Motor neuron (in vitro differentiated cells): ENCODE measurements around the gene GCK. TPM values are rescaled to one million over a fixed set of nuclear protein-coding genes. Genes with fewer than 3 reads are reported as not detected.

Source experiments
- ATAC-seq, 8 experiments: fragments of 200-7000 bp; cut with Tn5 transposase; replicated peaks in 6 of 8; 2 replicates each; pipeline ENCODE4 v1.8.0; 2021; ENCODE audit warnings: mild to moderate bottlenecking in 8 of 8, moderate library complexity in 8 of 8
- H3K27ac ChIP-seq, 2 donors: fragments of 250-450 bp; sonication (Bioruptor Pico); 2 replicates each; pipeline ENCODE4 v1.9.0; 2021; ENCODE audit warnings: antibody characterized with exemption in 2 of 2, mild to moderate bottlenecking in 2 of 2, moderate library complexity in 1 of 2
- H3K4me1 ChIP-seq, 2 donors: fragments of 250-450 bp; sonication (Bioruptor Pico); replicated peaks in 1 of 2; 2 replicates each; pipeline ENCODE4 v1.6.1; 2021; ENCODE audit warnings: antibody characterized with exemption in 2 of 2, mild to moderate bottlenecking in 2 of 2, moderate library complexity in 1 of 2
- H3K4me3 ChIP-seq, 5 donors: fragments of 250-450 bp; sonication (Bioruptor Pico); 2 replicates each; pipeline ENCODE4 v1.9.0; 2021; ENCODE audit warnings: antibody characterized with exemption in 5 of 5, mild to moderate bottlenecking in 5 of 5, moderate library complexity in 4 of 5
- WGBS, 10 experiments: fragments of 450-650 bp; shearing (Covaris generic); methylation state at CpG; one replicate each; pipeline ENCODE4 v1.0.0; 2022; 5-methylcytosine and 5-hydroxymethylcytosine counted together
- in situ Hi-C, 9 experiments: fragments of 400-800 bp; cut with MboI; loops; one replicate each; pipeline ENCODE4 v1.15.0; 2021; ENCODE audit warnings: low sequenced_read_pairs in 9 of 9, low pct_unique_long_range_greater_than_20kb in 2 of 9; ENCODE audit not compliant: unreplicated experiment in 9 of 9
- total RNA-seq, 8 experiments: library from RNA; unstranded; fragments of 300-600 nt; gene quantifications; 2 replicates each; pipeline versions ENCODE4 v1.2.3 to v1.2.4, GENCODE V29; 2022

GCK gene
- total RNA-seq: 1 to 10 TPM in 6 of 8 experiments, under 1 TPM in 2; 0.31 to 5.1 (median 2.5) TPM

DNA sequence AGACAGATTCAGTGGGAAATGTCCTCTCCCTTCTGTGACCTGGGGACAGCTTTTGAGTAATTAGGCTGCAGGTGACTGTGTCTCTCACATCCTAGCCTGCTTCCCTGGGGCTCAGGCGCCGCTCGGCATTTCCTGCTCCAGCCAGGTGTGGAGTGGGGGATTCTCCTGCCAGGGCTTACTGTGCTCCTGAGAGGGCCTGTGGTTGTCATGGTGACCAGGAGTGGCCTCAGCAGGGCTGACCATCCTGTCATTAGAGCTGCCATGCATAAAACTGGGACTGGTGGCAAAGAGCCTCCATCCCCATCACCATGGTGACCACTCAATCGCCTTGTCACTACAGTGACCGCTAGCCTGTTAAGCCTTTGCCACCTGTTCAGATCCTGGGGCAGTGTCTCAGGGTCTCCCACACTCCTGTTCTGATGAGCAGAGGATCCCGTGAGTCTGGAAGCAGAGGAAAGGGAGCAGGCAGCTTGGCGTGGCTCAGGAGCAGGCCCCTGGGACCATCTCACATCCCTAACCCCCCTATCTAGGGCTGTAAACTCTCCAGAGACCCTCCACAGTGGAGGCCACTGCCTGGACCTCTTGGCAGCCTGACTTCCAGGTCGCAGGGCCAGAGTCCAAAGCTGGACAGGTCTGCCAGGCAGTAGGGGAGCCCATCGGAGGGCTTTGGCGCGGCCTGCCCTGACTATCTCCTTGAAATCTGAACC is at the start of gene GCK:
Gene GCK, minus strand, starts transcription at position 154 of the 707 bp plus-strand sequence. CDS start 486 bp downstream, outside the sequence.
- peak in 5 of 8 experiments; percentile 83 to 95 (median 87) for ATAC-seq
- peaks cover 15 to 21% of the 10 kb centered on the region in 2 donors for H3K4me1 ChIP-seq
- peak within 1 kb of the TSS; percentile 18 to 34 for H3K27ac ChIP-seq
- in situ Hi-C loops: no loop called here
- WGBS, 10 experiments: 70 to 100% (median 86%) methylated on average over 1 to 6 of the region's 11 CpGs; no CpG with 5 or more reads in 5 of the 10 experiments
- H3K4me3 ChIP-seq: no peak within 1 kb of the TSS

DNA sequence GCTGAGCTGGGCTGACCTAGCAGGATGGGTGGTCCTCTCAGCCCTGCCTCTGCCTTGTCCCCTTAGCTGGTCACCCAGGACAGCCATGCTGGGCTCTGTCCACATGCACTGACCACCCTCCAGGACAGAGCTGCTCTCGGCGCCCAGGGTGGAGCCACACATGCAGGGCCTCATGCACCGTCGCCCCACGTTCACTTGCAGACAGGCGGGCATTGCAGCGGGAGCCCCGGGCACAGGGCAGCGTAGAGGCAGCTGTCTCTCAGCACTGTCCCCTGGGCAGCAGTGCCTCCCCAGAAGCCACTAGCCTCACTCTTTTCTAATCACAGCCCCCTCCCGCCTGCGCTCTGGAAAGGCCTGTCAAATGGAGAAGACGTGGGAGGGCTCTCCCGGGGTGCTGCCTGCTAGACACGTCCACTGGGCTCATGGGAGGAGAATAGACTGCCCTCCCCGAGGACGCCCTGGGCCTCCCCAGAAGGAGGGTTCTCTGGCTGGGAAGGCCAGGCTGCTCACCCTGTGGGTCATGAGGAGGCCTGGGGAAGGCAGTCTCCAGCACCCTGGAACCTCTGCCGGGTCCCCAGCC is 49.0 kb upstream of the GCK start:
- ATAC-seq: peak in 3 of 8 experiments; percentile 11 to 51 (median 50)
- H3K27ac ChIP-seq: no peak overlapping the region
- no peak overlapping the region for H3K4me3 ChIP-seq
- in situ Hi-C loops: loop anchor here in 2 of 9 experiments (25.0 kb wide), 2 partner anchors 249 to 324 kb away; partner anchors contain the start of genes NUDCD3 (in 2 of the 2) and DDX56 (in 1 of the 2)
- WGBS, 10 experiments: 71 to 88% (median 80%) methylated on average over 1 to 5 of the region's 17 CpGs; no CpG with 5 or more reads in 7 of the 10 experiments
- H3K4me1 ChIP-seq: peaks cover 2 to 6% of the 10 kb centered on the region in 2 donors

GRCh38 chr7:44237696-44238095 is 48.5 kb upstream of the GCK start:
- ATAC-seq: no peak
- in situ Hi-C loops: loop anchor here in 2 of 9 experiments (25.0 kb wide), 2 partner anchors 250 to 325 kb away; partner anchors contain the start of genes NUDCD3 (in 2 of the 2) and DDX56 (in 1 of the 2)
- Histone ChIP-seq H3K4me3 (no peak overlapping the region), H3K27ac (no peak overlapping the region), H3K4me1 (peaks cover 2 to 6% of the 10 kb centered on the region in 2 donors)
- 60 to 100% (median 80%) methylated on average over 2 to 4 of the region's 10 CpGs; no CpG with 5 or more reads in 7 of the 10 experiments for WGBS, 10 experiments

DNA sequence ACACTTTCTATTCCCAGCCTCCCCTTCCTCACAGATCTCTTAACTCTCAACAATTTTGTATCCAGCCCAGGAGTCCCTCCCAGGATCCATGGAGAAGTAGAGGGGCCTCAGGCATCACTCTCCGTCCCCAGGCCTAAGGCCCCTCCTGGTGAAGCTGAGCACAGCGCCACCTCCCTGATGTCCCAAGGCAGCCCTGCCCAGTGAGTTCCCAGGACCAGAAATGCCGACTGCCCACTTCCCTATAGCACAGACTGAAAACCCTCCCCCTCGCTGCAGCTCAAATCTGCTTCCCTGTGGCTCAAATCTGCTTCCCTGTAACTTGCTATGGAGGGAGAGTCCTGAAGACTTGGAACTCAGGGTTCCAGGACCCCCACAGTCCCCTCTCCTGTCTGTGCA is 47.1 kb upstream of the GCK start:
- peak; percentile 16 to 46 (median 32) for ATAC-seq
- in situ Hi-C loops: loop anchor here in 2 of 9 experiments (25.0 kb wide), 2 partner anchors 251 to 326 kb away; partner anchors contain the start of genes NUDCD3 (in 2 of the 2) and DDX56 (in 1 of the 2)
- peaks cover 2 to 6% of the 10 kb centered on the region in 2 donors for H3K4me1 ChIP-seq
- WGBS, 10 experiments: 57 to 100% (median 80%) methylated on average over 1 to 4 of the region's 4 CpGs; no CpG with 5 or more reads in 6 of the 10 experiments
- no peak overlapping the region for H3K27ac ChIP-seq
- no peak overlapping the region for H3K4me3 ChIP-seq

DNA sequence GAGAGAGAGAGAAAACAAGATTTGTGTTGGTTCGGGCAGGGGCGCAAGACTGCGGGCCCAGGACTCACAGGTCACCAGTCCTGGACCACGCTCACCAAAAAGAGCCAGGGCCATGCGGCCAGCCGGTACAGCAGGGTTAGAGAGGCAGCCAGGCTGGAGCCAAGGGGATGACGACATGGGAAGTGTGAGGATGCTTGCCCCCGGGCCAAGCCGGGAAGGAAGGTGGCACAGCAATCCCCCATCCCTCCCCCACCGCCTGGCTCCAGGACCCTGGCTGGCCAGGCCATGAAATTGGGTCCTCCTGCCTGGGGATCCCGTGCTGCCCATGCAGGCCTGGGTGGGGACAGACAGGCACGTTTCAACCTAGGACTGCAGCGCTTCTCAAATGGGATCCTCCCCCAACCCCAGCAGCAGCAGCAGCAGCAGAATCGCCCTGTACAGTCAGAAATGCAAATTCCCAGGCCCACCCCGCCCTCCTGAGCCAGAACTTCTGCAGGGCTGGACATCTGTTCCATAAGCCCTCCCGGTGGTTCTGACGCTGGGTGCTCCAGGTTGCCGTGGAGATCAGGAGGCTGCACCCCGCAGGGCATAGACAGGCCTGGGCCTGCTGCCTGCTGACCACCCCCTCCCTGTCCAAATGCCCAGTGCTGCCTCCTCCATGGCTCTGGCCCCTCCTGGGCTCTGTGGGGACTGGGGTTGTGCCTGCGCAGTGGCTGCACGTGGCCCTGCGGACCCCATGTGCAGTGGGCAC is 46.5 kb upstream of the GCK start:
- ATAC-seq: peak; percentile 65 to 92 (median 72)
- no peak overlapping the region for H3K27ac ChIP-seq
- WGBS, 10 experiments: 0 to 100% (median 69%) methylated on average over 1 to 7 of the region's 22 CpGs; no CpG with 5 or more reads in 2 of the 10 experiments
- H3K4me1 ChIP-seq: peaks cover 2 to 6% of the 10 kb centered on the region in 2 donors
- H3K4me3 ChIP-seq: no peak overlapping the region
- in situ Hi-C loops: loop anchor here in 2 of 9 experiments (25.0 kb wide), 2 partner anchors 252 to 327 kb away; partner anchors contain the start of genes NUDCD3 (in 2 of the 2) and DDX56 (in 1 of the 2)

DNA sequence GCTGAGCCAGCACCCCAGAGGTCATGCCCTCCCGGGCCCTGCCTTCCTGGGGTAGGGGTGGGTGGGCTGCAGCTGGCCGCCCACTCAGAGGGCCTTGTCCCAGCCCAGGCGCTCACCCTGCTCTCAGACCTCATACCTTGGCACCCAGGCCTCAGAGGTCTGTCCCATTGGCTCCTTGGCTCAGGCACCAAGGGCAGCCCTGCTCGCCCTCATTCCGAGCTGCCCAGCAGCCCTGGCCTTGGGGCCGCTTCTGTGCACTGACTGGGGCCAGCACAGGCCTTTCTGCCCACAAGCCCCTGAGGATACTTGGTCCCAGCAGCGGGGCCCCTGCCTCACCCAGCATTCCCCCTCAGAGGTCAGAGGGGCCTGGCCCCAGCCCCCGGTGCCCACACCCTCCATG is 45.8 kb upstream of the GCK start:
- no peak overlapping the region for H3K27ac ChIP-seq
- no peak for ATAC-seq
- H3K4me1 ChIP-seq: peaks cover 2 to 6% of the 10 kb centered on the region in 2 donors
- WGBS, 10 experiments: 76 to 93% (median 86%) methylated on average over 1 to 7 of the region's 8 CpGs; no CpG with 5 or more reads in 7 of the 10 experiments
- no peak overlapping the region for H3K4me3 ChIP-seq
- in situ Hi-C loops: loop anchor here in 2 of 9 experiments (25.0 kb wide), 2 partner anchors 252 to 327 kb away; partner anchors contain the start of genes NUDCD3 (in 2 of the 2) and DDX56 (in 1 of the 2)

DNA sequence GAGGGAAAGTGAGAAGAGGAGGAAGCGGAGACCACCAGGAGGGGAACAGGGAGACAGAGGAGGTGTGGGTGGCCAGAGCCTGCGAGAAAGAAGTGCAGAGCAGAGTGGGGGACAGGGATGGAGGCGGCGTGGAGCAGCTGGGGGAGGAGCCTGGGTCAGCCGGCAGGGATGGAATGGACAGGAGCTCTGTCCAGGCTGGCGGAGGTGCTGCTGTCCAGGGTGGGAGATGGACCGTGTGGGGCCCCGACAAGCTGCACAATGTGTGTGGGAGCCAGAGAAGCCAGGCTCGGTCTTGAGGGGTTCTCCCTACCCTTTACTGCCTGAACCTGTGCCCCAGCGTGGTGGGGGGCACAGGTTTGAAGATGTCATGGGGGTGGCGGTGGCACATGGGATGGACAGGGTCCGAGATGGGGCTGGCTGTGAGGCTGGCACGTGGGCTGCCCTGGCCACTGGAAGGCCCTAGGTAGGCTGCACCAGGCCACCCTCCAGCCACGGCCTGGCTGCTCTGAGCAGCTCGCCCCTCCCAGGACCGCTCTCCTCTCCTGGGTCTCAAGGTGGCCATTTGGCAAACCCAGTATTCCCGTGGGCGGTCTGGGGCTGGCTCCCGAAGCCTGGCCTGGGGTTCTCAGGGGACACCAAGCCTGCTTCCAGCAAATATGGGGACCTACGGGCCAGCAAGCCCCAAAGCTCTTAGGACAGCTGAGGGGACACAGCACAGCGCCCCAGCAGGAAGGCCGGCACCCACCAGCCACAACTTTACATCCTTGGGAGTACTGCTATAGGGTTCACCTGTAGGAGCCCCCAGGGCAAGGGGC is 43.9 kb upstream of the GCK start:
- H3K27ac ChIP-seq: no peak overlapping the region
- in situ Hi-C loops: loop anchor here in 2 of 9 experiments (25.0 kb wide), 2 partner anchors 254 to 329 kb away; partner anchors contain the start of genes NUDCD3 (in 2 of the 2) and DDX56 (in 1 of the 2)

GRCh38 chr7:44232396-44232795 is 43.2 kb upstream of the GCK start:
- H3K4me3 ChIP-seq: no peak overlapping the region
- H3K27ac ChIP-seq: no peak overlapping the region
- in situ Hi-C loops: loop anchor here in 2 of 9 experiments (25.0 kb wide), 2 partner anchors 255 to 330 kb away; partner anchors contain the start of genes NUDCD3 (in 2 of the 2) and DDX56 (in 1 of the 2)
- 50 to 100% (median 97%) methylated on average over 1 to 5 of the region's 13 CpGs; no CpG with 5 or more reads in 6 of the 10 experiments for whole genome bisulfite sequencing, 10 experiments
- ATAC-seq: no peak
- peaks cover 2 to 6% of the 10 kb centered on the region in 2 donors for H3K4me1 ChIP-seq

More for the DNA sequence above, 43.9 kb upstream of the GCK start:
- peaks cover 2 to 6% of the 10 kb centered on the region in 2 donors for H3K4me1 ChIP-seq
- H3K4me3 ChIP-seq: no peak overlapping the region
- ATAC-seq: no peak
- 60 to 100% (median 71%) methylated on average over 1 to 8 of the region's 22 CpGs; no CpG with 5 or more reads in 3 of the 10 experiments for WGBS, 10 experiments

DNA sequence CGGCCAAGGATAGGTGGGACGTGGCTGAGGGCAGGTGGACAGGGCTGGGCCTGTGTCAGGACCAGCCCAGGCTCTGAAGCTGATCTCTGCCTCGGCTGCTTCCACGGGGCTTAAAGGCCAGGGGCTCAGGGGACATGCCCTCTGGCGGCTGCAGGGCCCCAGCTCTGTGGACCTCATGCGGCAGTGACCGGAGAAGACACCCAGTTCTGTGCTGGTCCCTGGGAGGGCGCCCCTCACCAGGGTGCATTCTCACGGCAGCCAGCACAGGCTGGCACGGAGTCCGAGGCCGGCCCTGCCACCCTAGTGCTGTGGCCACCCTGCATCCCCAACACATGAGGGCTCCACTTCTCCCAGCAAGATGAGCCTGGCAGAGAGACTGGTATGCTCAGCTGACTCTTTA is 41.8 kb upstream of the GCK start:
- H3K4me1 ChIP-seq: peaks cover 1 to 5% of the 10 kb centered on the region in 2 donors
- no peak overlapping the region for H3K4me3 ChIP-seq
- H3K27ac ChIP-seq: no peak overlapping the region
- in situ Hi-C loops: loop anchor here in 2 of 9 experiments (25.0 kb wide), 2 partner anchors 256 to 331 kb away; partner anchors contain the start of genes NUDCD3 (in 2 of the 2) and DDX56 (in 1 of the 2)
- 61 to 92% methylated on average over 3 to 4 of the region's 12 CpGs; no CpG with 5 or more reads in 8 of the 10 experiments for WGBS, 10 experiments
- ATAC-seq: no peak

- Histone ChIP-seq H3K4me3 (no peak overlapping the region), H3K4me1 (no peaks in the 10 kb centered on the region), H3K27ac (no peak overlapping the region)
- WGBS, 10 experiments: 73 to 93% (median 91%) methylated on average over 3 to 4 of the region's 7 CpGs; no CpG with 5 or more reads in 7 of the 10 experiments
- in situ Hi-C loops: loop anchor here in 2 of 9 experiments (25.0 kb wide), 2 partner anchors 257 to 332 kb away; partner anchors contain the start of genes NUDCD3 (in 2 of the 2) and DDX56 (in 1 of the 2)
- no peak for ATAC-seq
These were observed 41.0 kb upstream of the GCK start for GRCh38 chr7:44230286-44230685.

GRCh38 chr7:44229546-44230105 is 40.4 kb upstream of the GCK start:
- peak in 1 of 8 experiments; percentile 8 for ATAC-seq
- in situ Hi-C loops: loop anchor here in 3 of 9 experiments (10.0 to 25.0 kb wide), 3 partner anchors 245 to 333 kb away; partner anchors contain the start of genes NUDCD3 (in 2 of the 3) and DDX56 (in 1 of the 3)
- no CpG with 5 or more reads among the region's 11 CpGs for WGBS, 10 experiments

More at GRCh38 chr7:44229546-44230105, 40.4 kb upstream of the GCK start:
- Histone ChIP-seq H3K4me3 (no peak overlapping the region), H3K27ac (no peak overlapping the region), H3K4me1 (no peaks in the 10 kb centered on the region)
